K562 (cell line): ENCODE data around the gene DPH5. TPM values are rescaled to one million over a fixed set of nuclear protein-coding genes. Genes with fewer than 3 reads are reported as not detected.
"Not testable (repeated sequence)": the region's sequence is repeated elsewhere in the genome, so short reads cannot be mapped to it uniquely, and the experiment has no call there.

Experiments
- ATAC-seq: fragments of 200-7000 bp; cut with Tn5 transposase; 3 replicates; pipeline ENCODE4 v1.9.1; 2020; ENCODE audit warnings: moderate library complexity
- BruUV-seq: library from RNA; stranded (reverse); fragments of 400-500 nt; replicated peaks from 2 replicates; lab custom pipeline; 2021; lab: Mats Ljungman, UMichigan
- CTCF ChIA-PET: fragments of 300-600 bp; formaldehyde crosslinking; extraction: SDS; loops from one replicate; lab custom pipeline; 2021; ENCODE audit warnings: low intra/inter-chr PET ratio; lab: Yijun Ruan, JAX
- POLR2A ChIA-PET: fragments of 300-600, 350-650 bp; sonication (Branson Sonifier 250); formaldehyde crosslinking; extraction: SDS; loops from one replicate; lab custom pipeline; 2021; ENCODE audit warnings: antibody characterized with exemption, inconsistent platforms; lab: Yijun Ruan, JAX
- DNase-seq, 4 experiments: peaks; one replicate each; pipeline versions ENCODE4 v3.0.0 to v3.0.0-alpha.2; 2011 to 2018; ENCODE audit warnings: low spot score in 3 of 4, mixed read lengths in 3 of 4; ENCODE audit errors: extremely low read depth in 1 of 4
- FAIRE-seq: peaks from 2 replicates; lab custom pipeline; 2011; peaks lifted over from hg19 to GRCh38; lab: Jason Lieb, UNC
- H2AFZ ChIP-seq: 2 replicates; pipeline ENCODE4 v1.6.0; 2011; ENCODE audit warnings: low read depth, low read length, control low read depth, inconsistent platforms
- H3K27ac ChIP-seq: fragments of 200-600 bp; 3 replicates; pipeline ENCODE4 v1.8.0; 2011; ENCODE audit warnings: low read depth, mild to moderate bottlenecking, control low read depth, inconsistent platforms, low read length, moderate library complexity, mixed read lengths; ENCODE audit errors: extremely low read depth
- H3K27me3 ChIP-seq, 2 experiments: fragments of 300-600 bp in 1 of 2; 2 replicates in 1 of 2; 3 replicates in 1 of 2; pipeline versions ENCODE4 v1.6.0 to v1.8.0; 2011; ENCODE audit warnings: inconsistent platforms in 2 of 2, low read length in 2 of 2, mild to moderate bottlenecking in 1 of 2, mixed read lengths in 1 of 2, moderate library complexity in 1 of 2; ENCODE audit not compliant: control insufficient read depth in 2 of 2, insufficient read depth in 2 of 2
- H3K36me3 ChIP-seq: fragments of 300-600 bp; 3 replicates; pipeline ENCODE4 v1.8.0; 2011; ENCODE audit warnings: mild to moderate bottlenecking, low read length, inconsistent platforms; ENCODE audit not compliant: control insufficient read depth, insufficient read depth
- H3K4me1 ChIP-seq, 2 experiments: fragments of 200-600 bp in 1 of 2; replicated peaks in 1 of 2; 2 replicates in 1 of 2; 3 replicates in 1 of 2; pipeline versions ENCODE4 v1.5.1 to v1.8.0; 2011; ENCODE audit warnings: inconsistent platforms in 2 of 2, low read length in 2 of 2, mild to moderate bottlenecking in 1 of 2, mixed read lengths in 1 of 2, moderate library complexity in 1 of 2; ENCODE audit not compliant: control insufficient read depth in 2 of 2, insufficient read depth in 2 of 2
- H3K4me2 ChIP-seq: 2 replicates; pipeline ENCODE4 v1.6.1; 2011; ENCODE audit warnings: low read length, control low read depth, inconsistent platforms, mixed read lengths; ENCODE audit not compliant: insufficient read depth
- H3K4me3 ChIP-seq: fragments of 200-600 bp; sonication (generic), shearing (Covaris generic); 2 replicates; pipeline ENCODE4 v1.5.1; 2016; ENCODE audit warnings: control low read depth, inconsistent platforms
- H3K79me2 ChIP-seq: fragments of 200-600 bp; 3 replicates; pipeline ENCODE4 v1.8.0; 2011; ENCODE audit warnings: low read length, inconsistent platforms; ENCODE audit not compliant: control insufficient read depth, insufficient read depth
- H3K9ac ChIP-seq, 2 experiments: 2 replicates each; pipeline versions ENCODE4 v1.6.0 to v1.6.1; 2011; ENCODE audit warnings: low read depth in 2 of 2, low read length in 2 of 2, control low read depth in 1 of 2, inconsistent platforms in 1 of 2, mild to moderate bottlenecking in 1 of 2, mixed read lengths in 1 of 2; ENCODE audit not compliant: insufficient read depth in 1 of 2
- H3K9me1 ChIP-seq: one replicate; pipeline ENCODE4 v1.6.0; 2011; ENCODE audit warnings: inconsistent platforms, mild to moderate bottlenecking, low read length, moderate library complexity; ENCODE audit not compliant: control insufficient read depth, insufficient read depth
- H3K9me3 ChIP-seq: replicated peaks from 2 replicates; pipeline ENCODE4 v1.5.1; 2011; ENCODE audit warnings: low read depth, low read length, inconsistent platforms; ENCODE audit not compliant: control insufficient read depth, insufficient read depth
- H4K20me1 ChIP-seq: replicated peaks from 2 replicates; pipeline ENCODE4 v1.6.1; 2011; ENCODE audit warnings: low read length, inconsistent platforms, mixed read lengths; ENCODE audit not compliant: control insufficient read depth, insufficient read depth
- BCOR ChIP-seq: fragments of 450-650 bp; IDR thresholded peaks from 2 replicates; pipeline ENCODE4 v1.6.1; 2016
- HEY1 ChIP-seq: fragments of 250-450 bp; sonication (Bioruptor Pico); IDR thresholded peaks from 2 replicates; pipeline ENCODE4 v1.5.0; 2020; ENCODE audit warnings: mild to moderate bottlenecking, moderate library complexity, borderline replicate concordance
- HMG20B ChIP-seq: fragments of 250-450 bp; sonication (Bioruptor Pico); IDR thresholded peaks from 2 replicates; pipeline ENCODE4 v1.5.0; 2021; ENCODE audit warnings: mild to moderate bottlenecking
- MEF2D ChIP-seq: conservative IDR thresholded peaks from 2 replicates; pipeline ENCODE4 v1.6.1; 2016; ENCODE audit warnings: low read depth, missing genetic modification characterization, missing compliant biosample characterization
- POLR2A ChIP-seq: fragments of 450-650 bp; conservative IDR thresholded peaks from 2 replicates; pipeline ENCODE4 v1.6.1; 2016
- RBBP5 ChIP-seq: fragments of 200-600 bp; sonication (generic); IDR thresholded peaks from 2 replicates; pipeline ENCODE4 v1.6.1; 2012; ENCODE audit warnings: borderline replicate concordance, mild to moderate bottlenecking, low read length, control low read depth, inconsistent platforms; ENCODE audit not compliant: insufficient read depth, poor library complexity, severe bottlenecking
- ZNF146 ChIP-seq: IDR thresholded peaks from one replicate; pipeline ENCODE4 v1.6.1; 2018; ENCODE audit warnings: missing compliant biosample characterization; ENCODE audit not compliant: unreplicated experiment
- ZNF311 ChIP-seq: fragments of 250-450 bp; sonication (Bioruptor Pico); IDR thresholded peaks from 2 replicates; pipeline ENCODE4 v1.4.0; 2020; ENCODE audit warnings: mild to moderate bottlenecking, moderate library complexity
- ZNF586 ChIP-seq: fragments of 450-650 bp; formaldehyde crosslinking; conservative IDR thresholded peaks from 2 replicates; pipeline ENCODE4 v1.4.0; 2020; ENCODE audit warnings: mild to moderate bottlenecking, moderate library complexity
- WGBS: fragments of 100-300 bp; shearing (Covaris generic); methylation state at CpG from one replicate; pipeline ENCODE4 v1.1.6; 2016; ENCODE audit warnings: low coverage, mixed read lengths; ENCODE audit not compliant: insufficient coverage; ENCODE audit errors: missing lambda C conversion rate; 5-methylcytosine and 5-hydroxymethylcytosine counted together
- in situ Hi-C: fragments of 300-500 bp; cut with MboI; formaldehyde crosslinking; loops from 4 replicates; pipeline ENCODE4 v1.15.0; 2018; ENCODE audit warnings: inconsistent platforms, mixed read lengths
- intact Hi-C: fragments of 100-400 bp; cut with micrococcal nuclease; formaldehyde crosslinking; loops from 2 replicates; pipeline ENCODE4 v1.14.2; 2022
- polyA plus RNA-seq, 8 experiments: library from polyadenylated mRNA; depleted of rRNA in 4 of 8; stranded (reverse) in 5 of 8; unstranded in 3 of 8; fragments of >200 nt; fragmentation: Nextera tagmentation in 2 of 8; fragmentation: Illumina TruSeq in 1 of 8; extraction: Ambion mirVana in 2 of 8; extraction: Trizol in 1 of 8; gene quantifications; 2 replicates each; pipeline versions ENCODE4 v1.2.1 to v1.2.3, GENCODE V29; 2011 to 2014; ENCODE audit warnings: inconsistent platforms in 1 of 8, missing spikeins in 1 of 8
- total RNA-seq, 7 experiments: library from RNA; depleted of rRNA in 6 of 7; stranded (reverse); fragments of >200 nt in 6 of 7; fragmentation: Illumina TruSeq in 2 of 7; extraction: Trizol in 2 of 7; gene quantifications; 2 replicates each; pipeline versions ENCODE4 v1.2.1 to v1.2.3, GENCODE V29; 2011 to 2021; ENCODE audit warnings: low replicate concordance in 1 of 7

DPH5 gene
- total and polyA plus RNA-seq, 9 of the 15 experiments (the other 6 are each of a cell fraction or from before 2014, with no cell fraction given), result 37.6 to 159 (median 89.7) TPM

GRCh38 chr1:101066937-101067335 lies 41.4 kb upstream of the DPH5 start:
- H4K20me1 ChIP-seq, FAIRE-seq, BruUV-seq, H3K27ac ChIP-seq, H3K9ac ChIP-seq, H3K4me3 ChIP-seq, H2AFZ ChIP-seq, CTCF ChIA-PET, ATAC-seq, H3K9me1 ChIP-seq, H3K27me3 ChIP-seq, DNase-seq, H3K9me3 ChIP-seq, intact Hi-C loops, H3K4me2 ChIP-seq, H3K79me2 ChIP-seq, in situ Hi-C loops, H3K36me3 ChIP-seq: not testable (repeated sequence)
- TF ChIP-seq ZNF146 (CRISPR knock-in tag), result peak; percentile 85
- POLR2A ChIA-PET, result interaction anchor here (0.6 kb wide), 1 partner anchor 228 kb away, joined by 3 read pairs; no protein-coding TSS in a partner anchor
- peaks cover 11 to 20% of the 10 kb centered on the region in 2 experiments; a peak in 4 of 5 replicates for H3K4me1 ChIP-seq
- 64% methylated on average over 1 of the region's 1 CpG for WGBS

DNA sequence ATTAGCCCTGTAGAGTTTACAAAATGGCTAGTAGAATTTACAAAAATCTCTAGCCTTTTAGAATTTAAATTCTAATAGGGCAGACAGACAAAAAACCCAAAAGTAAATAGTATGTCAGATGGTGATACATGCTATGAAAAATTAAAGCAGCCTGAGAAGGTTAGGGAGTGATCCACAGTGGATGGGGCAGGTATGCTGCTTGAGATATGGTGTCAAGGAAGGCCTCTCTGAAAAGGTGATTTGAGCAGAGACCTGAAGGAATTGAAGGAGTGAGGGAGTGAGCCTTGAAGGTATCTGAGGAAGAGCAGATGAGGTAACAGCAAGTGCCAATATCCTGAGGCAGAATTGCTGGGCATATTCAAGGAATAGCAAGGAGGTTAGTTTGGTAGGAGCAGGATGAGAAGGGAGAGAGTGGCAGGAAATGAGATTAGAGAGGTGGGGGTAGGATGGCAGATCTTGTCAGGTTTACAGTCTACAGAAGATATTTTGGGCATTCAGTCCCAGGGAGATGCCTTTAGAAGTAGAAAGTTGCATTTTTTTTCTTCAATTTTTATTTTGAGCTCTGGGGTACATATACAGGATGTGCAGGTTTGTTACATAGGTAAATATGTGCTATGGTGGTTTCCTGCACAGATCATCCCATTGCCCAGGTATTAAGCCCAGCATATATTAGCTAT lies 40.8 kb upstream of the DPH5 start:
- CTCF ChIA-PET, result no interaction called here
- no peak overlapping the region for H3K27ac ChIP-seq
- H3K4me3 ChIP-seq, result no peak overlapping the region
- no peaks in the 10 kb centered on the region for H3K36me3 ChIP-seq
- H3K9me3 ChIP-seq, result no peaks in the 10 kb centered on the region
- no peaks in the 10 kb centered on the region for H3K9me1 ChIP-seq
- no peak for DNase-seq
- no peaks in the 10 kb centered on the region for H4K20me1 ChIP-seq
- no peak overlapping the region for H2AFZ ChIP-seq
- no peak for ATAC-seq
- FAIRE-seq, result no peak
- POLR2A ChIA-PET, result interaction anchor here (0.6 kb wide), 1 partner anchor 228 kb away, joined by 3 read pairs; no protein-coding TSS in a partner anchor
- H3K27me3 ChIP-seq, result no peaks in the 10 kb centered on the region
- H3K9ac ChIP-seq, result no peak overlapping the region
- peaks cover 6 to 15% of the 10 kb centered on the region in 2 experiments; a peak in 4 of 5 replicates for H3K4me1 ChIP-seq
- in situ Hi-C loops (no loop called here), intact Hi-C loops (no loop called here)
- BruUV-seq, result no TSS peak
- no peaks in the 10 kb centered on the region for H3K79me2 ChIP-seq
- no peak overlapping the region for H3K4me2 ChIP-seq
- TF ChIP-seq HEY1 (CRISPR knock-in tag), result no peak
- no peak for TF ChIP-seq RBBP5
- TF ChIP-seq MEF2D (tag), result no peak
- TF ChIP-seq HMG20B (CRISPR knock-in tag), result no peak
- no peak for TF ChIP-seq ZNF311 (CRISPR knock-in tag)
- 0 out of 2 replicates have a peak, but pooled peaks have one; percentile 12 for TF ChIP-seq BCOR
- no peak for TF ChIP-seq ZNF586
- TF ChIP-seq POLR2A, result no peak
